ENCODE results near the gene FAM13A.

DNA sequence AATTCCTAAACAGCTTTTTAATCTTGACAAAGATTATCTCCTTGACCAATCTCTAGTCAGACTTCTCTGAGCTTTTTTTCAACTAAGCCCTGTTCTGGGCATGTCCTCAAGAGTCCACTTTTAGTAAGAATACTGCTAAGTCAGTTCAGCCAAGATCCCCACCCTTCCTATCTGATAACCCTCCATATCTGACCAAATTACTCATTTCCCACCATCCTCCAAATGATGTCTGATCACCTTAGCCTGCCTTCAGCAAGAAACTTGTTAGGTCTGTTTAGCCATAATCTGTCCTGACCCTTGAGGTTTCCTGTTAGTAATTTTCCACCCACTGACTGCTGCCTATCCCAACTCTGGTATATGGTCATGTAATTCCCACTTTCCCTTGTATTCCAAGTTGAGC lies 65.2 kb downstream of the FAM13A start:
- TF ChIP-seq, protein P1, sequence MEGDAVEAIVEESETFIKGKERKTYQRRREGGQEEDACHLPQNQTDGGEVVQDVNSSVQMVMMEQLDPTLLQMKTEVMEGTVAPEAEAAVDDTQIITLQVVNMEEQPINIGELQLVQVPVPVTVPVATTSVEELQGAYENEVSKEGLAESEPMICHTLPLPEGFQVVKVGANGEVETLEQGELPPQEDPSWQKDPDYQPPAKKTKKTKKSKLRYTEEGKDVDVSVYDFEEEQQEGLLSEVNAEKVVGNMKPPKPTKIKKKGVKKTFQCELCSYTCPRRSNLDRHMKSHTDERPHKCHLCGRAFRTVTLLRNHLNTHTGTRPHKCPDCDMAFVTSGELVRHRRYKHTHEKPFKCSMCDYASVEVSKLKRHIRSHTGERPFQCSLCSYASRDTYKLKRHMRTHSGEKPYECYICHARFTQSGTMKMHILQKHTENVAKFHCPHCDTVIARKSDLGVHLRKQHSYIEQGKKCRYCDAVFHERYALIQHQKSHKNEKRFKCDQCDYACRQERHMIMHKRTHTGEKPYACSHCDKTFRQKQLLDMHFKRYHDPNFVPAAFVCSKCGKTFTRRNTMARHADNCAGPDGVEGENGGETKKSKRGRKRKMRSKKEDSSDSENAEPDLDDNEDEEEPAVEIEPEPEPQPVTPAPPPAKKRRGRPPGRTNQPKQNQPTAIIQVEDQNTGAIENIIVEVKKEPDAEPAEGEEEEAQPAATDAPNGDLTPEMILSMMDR (IDR thresholded peaks at IDR 0.05) = no peak
- TF ChIP-seq POLR2AphosphoS5 (IDR thresholded peaks at IDR 0.05) = no peak
- TF ChIP-seq POLR2A (IDR thresholded peaks at IDR 0.05) = no peak

Data from breast epithelium (tissue), 3 donors.